Skeletal muscle satellite cell (primary cell): ENCODE results near the gene SCN3B.

Source experiments
- H3K27me3 ChIP-seq: 2 replicates; pipeline ENCODE4 v1.7.0; 2013; ENCODE audit warnings: low read length; ENCODE audit not compliant: control insufficient read depth, insufficient read depth
- H3K36me3 ChIP-seq: 2 replicates; pipeline ENCODE4 v1.7.0; 2013; ENCODE audit warnings: mild to moderate bottlenecking, control low read depth, low read length; ENCODE audit not compliant: insufficient read depth
- H3K4me1 ChIP-seq: 2 replicates; pipeline ENCODE4 v1.7.0; 2013; ENCODE audit warnings: low read length; ENCODE audit not compliant: control insufficient read depth, insufficient read depth
- H3K4me2 ChIP-seq: 2 replicates; pipeline ENCODE4 v1.7.0; 2013; ENCODE audit warnings: mild to moderate bottlenecking, low read length
- H3K4me3 ChIP-seq: 2 replicates; pipeline ENCODE4 v1.7.0; 2013; ENCODE audit warnings: low read length
- H3K9ac ChIP-seq: 2 replicates; pipeline ENCODE4 v1.7.0; 2013; ENCODE audit warnings: mild to moderate bottlenecking, low read depth, low read length, moderate library complexity
- H3K9me3 ChIP-seq: replicated peaks from 2 replicates; pipeline ENCODE4 v1.7.0; 2013; ENCODE audit warnings: mild to moderate bottlenecking, control low read depth, low read length

The SCN3B gene

DNA sequence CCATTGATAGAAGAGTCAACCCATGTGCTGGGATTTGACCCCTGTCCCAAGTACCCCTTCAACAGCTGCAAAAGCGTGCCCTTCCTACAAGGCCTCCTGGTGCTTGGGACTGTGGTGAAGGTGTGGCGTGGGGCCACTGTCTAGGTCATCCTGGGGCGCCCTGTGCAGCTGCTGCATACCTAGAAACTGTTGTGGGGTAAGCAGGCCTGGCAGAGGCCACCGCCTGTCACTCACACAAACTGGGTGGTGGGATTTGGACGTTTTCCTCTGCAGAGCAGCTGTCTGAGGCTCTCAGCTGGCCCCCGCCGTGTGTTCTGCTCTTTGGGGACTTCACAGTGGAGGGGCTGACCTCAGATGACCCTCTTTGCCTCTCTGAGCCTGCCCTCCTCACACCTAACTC, 69.7 kb downstream of the SCN3B start:
- Histone ChIP-seq H3K36me3 (no peaks in the 10 kb centered on the region), H3K4me3 (no peak overlapping the region), H3K4me2 (no peak overlapping the region), H3K4me1 (peaks cover 2% of the 10 kb centered on the region), H3K9me3 (no peaks in the 10 kb centered on the region), H3K27me3 (peaks cover 11% of the 10 kb centered on the region), H3K9ac (no peak overlapping the region)

DNA sequence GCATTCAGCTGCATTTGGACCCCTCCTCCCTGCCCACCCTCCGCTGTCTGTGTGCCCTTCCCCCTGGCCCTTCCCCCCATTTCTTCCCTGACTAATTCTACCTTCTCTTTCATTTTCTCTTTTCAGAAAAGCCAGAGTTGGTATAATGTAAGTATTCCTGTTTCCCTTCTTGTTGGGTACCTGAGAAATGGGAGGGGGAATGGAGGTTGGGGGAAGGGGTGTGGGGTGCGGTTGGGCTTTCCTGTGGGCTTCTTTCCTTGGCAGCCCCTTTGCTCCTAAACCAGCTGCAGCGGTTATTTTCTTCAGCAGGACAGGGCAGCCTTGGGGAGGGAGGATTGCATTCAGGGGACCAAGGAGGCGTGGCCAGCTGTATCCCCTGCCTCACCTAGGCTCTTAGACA, 70.2 kb downstream of the SCN3B start:
- H3K4me3 ChIP-seq = no peak overlapping the region
- no peak overlapping the region for H3K4me2 ChIP-seq
- no peaks in the 10 kb centered on the region for H3K36me3 ChIP-seq
- H3K9ac ChIP-seq = no peak overlapping the region
- peaks cover 11% of the 10 kb centered on the region for H3K27me3 ChIP-seq
- H3K9me3 ChIP-seq = no peaks in the 10 kb centered on the region
- H3K4me1 ChIP-seq = no peaks in the 10 kb centered on the region

DNA sequence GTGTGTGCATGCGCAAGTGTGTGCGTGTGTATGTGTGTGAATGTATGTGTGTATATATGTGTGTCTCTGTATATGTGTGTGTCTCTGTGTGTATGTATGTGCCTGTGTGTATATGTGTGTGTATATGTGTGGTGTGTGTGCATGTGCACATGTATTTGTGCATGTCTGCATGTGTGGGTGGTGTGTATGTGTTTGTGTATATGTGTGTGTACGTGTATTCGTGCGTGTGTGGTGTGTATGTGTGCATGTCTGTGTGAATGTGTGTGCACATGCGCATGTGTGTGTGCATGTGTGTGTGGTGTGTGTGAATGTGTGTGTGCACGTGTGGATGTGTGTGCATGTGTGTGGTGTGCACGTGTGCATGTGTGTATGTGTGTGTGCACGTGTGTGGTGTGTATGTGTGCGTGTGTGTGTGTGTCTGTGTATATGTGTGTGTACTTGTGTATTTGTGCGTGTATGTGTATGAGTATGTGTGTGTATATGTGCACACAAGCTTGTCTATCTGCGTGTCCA, 71.4 kb downstream of the SCN3B start:
- Histone ChIP-seq H3K4me1 (no peaks in the 10 kb centered on the region), H3K9me3 (no peaks in the 10 kb centered on the region), H3K4me2 (no peak overlapping the region), H3K36me3 (no peaks in the 10 kb centered on the region), H3K27me3 (peaks cover 16% of the 10 kb centered on the region), H3K4me3 (no peak overlapping the region), H3K9ac (no peak overlapping the region)

DNA sequence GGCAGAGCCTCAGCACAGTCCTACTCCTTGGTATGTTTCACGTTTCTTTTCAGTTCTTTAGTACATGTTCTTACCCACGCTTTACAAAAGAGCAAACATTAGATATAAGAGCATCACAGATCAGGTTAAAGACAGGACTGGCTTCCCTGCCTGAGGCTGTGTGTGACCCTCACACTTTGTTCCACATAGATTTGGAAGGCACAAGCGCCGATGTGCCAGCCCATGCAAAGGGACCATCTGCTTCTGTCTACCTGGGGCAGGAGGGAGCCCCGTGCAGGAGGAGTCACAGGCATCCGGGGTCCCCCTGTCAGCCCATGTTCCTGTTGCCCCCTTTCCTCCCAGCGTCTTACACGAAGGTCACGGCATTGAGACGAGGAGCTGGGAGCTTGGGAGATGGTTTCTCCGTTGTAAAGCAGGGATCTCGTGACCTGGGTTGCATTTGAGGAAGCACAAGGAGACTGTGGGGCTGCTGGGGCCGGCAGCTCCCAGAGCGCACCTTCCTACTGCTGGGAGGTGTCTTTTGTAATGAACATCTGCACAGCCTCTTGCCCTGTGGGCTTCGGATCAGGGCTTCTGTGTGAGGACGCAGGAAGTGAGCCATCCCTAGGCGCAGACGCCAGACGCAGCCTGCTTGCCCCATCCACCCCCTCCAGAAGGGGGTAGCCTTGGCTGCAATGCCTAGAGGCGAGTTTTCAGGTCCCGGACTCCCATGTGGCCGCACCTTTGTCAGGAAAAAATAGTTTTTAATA, 72.6 kb downstream of the SCN3B start:
- Histone ChIP-seq H3K9me3 (no peaks in the 10 kb centered on the region), H3K9ac (no peak overlapping the region), H3K36me3 (no peaks in the 10 kb centered on the region), H3K4me3 (no peak overlapping the region), H3K27me3 (peaks cover 17% of the 10 kb centered on the region), H3K4me1 (no peaks in the 10 kb centered on the region), H3K4me2 (no peak overlapping the region)

DNA sequence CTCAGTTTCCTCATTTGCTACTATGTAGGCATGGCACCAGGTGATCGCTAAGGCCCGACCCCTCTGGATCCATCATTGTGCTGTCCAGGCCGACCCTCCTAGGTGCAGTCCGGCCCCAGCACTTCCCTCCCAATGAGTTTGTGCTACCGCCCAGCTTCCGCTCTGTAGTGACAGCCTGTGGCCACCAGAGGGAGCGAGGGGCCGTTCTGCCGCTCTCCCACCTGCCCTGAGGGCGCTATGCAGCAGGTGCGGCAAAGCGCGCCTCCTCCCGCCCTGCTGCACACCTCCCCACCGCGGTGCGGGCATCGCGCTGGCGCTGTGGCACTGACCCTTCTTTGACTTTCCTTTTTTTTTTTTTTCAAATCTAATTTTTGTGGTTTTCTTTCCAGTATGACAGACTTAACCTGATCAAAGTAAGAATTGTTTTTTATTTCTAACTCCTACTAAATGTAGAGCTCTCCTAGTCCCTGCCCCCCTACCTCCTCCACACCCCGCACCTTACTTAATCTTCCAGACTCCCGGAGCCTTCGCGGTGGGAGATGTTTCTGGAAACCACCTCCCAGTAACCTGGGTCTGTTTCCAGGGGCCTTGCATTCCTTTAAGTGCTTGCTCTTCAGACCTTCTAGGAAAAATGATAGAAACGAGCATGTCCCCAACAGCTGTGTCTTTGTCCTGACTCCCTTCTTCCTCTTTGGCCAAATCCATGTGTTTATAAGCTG, 73.7 kb downstream of the SCN3B start:
- Histone ChIP-seq H3K9ac (no peak overlapping the region), H3K4me1 (no peaks in the 10 kb centered on the region), H3K4me2 (no peak overlapping the region), H3K27me3 (peaks cover 28% of the 10 kb centered on the region), H3K4me3 (no peak overlapping the region), H3K9me3 (no peaks in the 10 kb centered on the region), H3K36me3 (no peaks in the 10 kb centered on the region)

DNA sequence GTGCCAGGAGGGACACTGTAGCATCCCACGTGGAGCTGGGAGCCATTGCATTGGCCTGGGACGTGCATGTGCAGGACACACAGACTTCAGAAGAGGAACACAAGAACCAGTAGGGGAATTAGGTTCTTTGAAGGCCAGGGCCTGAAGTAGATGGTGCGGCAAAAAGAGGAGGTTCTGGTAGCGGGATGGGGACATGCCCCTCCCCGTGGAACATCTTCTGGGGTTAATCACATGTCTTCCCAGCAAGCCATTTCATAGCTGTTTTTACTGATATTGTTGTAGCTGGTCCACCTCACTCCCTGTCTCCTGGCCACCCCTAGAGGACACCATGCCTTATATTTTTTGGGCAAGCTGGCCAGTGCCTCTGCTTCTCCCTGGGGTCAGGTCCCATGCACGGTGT, 74.3 kb downstream of the SCN3B start:
- Histone ChIP-seq H3K9me3 (no peaks in the 10 kb centered on the region), H3K36me3 (no peaks in the 10 kb centered on the region), H3K4me1 (no peaks in the 10 kb centered on the region), H3K9ac (no peak overlapping the region), H3K27me3 (peaks cover 34% of the 10 kb centered on the region), H3K4me2 (no peak overlapping the region), H3K4me3 (no peak overlapping the region)

DNA sequence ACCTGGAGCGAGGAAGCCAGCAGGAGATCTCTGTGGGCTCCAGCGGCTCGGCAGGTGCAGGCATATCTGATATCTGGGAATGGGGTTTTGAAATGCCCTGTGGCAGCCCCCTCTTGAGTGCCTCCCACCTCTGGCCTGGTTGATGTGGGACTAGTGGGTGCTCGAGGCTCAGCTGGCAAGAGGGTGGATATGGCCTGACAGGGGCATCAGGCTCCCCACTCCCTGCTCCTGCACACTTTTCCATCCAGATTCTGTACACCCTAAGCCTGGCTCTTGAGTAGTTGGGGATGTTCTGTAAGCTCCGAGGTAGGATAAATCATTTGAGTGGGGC, 75.0 kb downstream of the SCN3B start:
- Histone ChIP-seq H3K4me1 (no peaks in the 10 kb centered on the region), H3K4me2 (no peak overlapping the region), H3K9me3 (no peaks in the 10 kb centered on the region)

More for the DNA sequence above, 75.0 kb downstream of the SCN3B start:
- Histone ChIP-seq H3K4me3 (no peak overlapping the region), H3K27me3 (peaks cover 41% of the 10 kb centered on the region), H3K9ac (no peak overlapping the region), H3K36me3 (no peaks in the 10 kb centered on the region)
